Fibroblast of villous mesenchyme (primary cell): ENCODE data around the gene TRPC6. TPM values are rescaled to one million over a fixed set of nuclear protein-coding genes. Genes with fewer than 3 reads are reported as not detected.

Source experiments
- DNase-seq: peaks from one replicate; pipeline ENCODE4 v3.0.0-alpha.2; 2010; ENCODE audit warnings: low read depth
- H3K4me3 ChIP-seq: 2 replicates; pipeline ENCODE4 v1.5.1; 2011; ENCODE audit warnings: low read depth, mild to moderate bottlenecking, low read length
- CTCF ChIP-seq: IDR thresholded peaks from 2 replicates; pipeline ENCODE4 v1.5.1; 2012; ENCODE audit warnings: low read depth, mild to moderate bottlenecking, low read length; ENCODE audit not compliant: insufficient read depth
- total RNA-seq: library from RNA; depleted of rRNA; stranded (reverse); fragments of >200 nt; gene quantifications from 2 replicates; pipeline ENCODE4 v1.2.3, GENCODE V29; 2012

Gene TRPC6
- total RNA-seq, 1 donor: 35.8 TPM

- H3K4me3 ChIP-seq: no peak overlapping the region
- no peak for TF ChIP-seq CTCF
- peak; percentile 17 for DNase-seq
These were observed 55.3 kb downstream of the TRPC6 start for GRCh38 chr11:101528541-101528940.

- no peak overlapping the region for H3K4me3 ChIP-seq
- no peak for DNase-seq
- no peak for TF ChIP-seq CTCF
These were observed 60.1 kb downstream of the TRPC6 start for GRCh38 chr11:101523634-101524260.

GRCh38 chr11:101523193-101523592, 60.6 kb downstream of the TRPC6 start:
- no peak for DNase-seq
- H3K4me3 ChIP-seq: no peak overlapping the region
- TF ChIP-seq CTCF: no peak

GRCh38 chr11:101521821-101522220, 62.0 kb downstream of the TRPC6 start:
- TF ChIP-seq CTCF: no peak
- no peak overlapping the region for H3K4me3 ChIP-seq
- no peak for DNase-seq

GRCh38 chr11:101516546-101516945, 67.3 kb downstream of the TRPC6 start:
- TF ChIP-seq CTCF: no peak
- H3K4me3 ChIP-seq: no peak overlapping the region
- no peak for DNase-seq

- TF ChIP-seq CTCF: no peak
- H3K4me3 ChIP-seq: no peak overlapping the region
- no peak for DNase-seq
These were observed 72.7 kb downstream of the TRPC6 start for GRCh38 chr11:101511065-101511464.

- H3K4me3 ChIP-seq: no peak overlapping the region
- no peak for DNase-seq
- TF ChIP-seq CTCF: no peak
These were observed 73.2 kb downstream of the TRPC6 start for GRCh38 chr11:101510591-101510990.
